SK-N-SH (cell line): Measurements from ENCODE around the gene MACROD2. TPM values are rescaled to one million over a fixed set of nuclear protein-coding genes. Genes with fewer than 3 reads are reported as not detected.

Source experiments
- CTCF ChIA-PET: fragments of 300-600, 350-600 bp; formaldehyde crosslinking; extraction: SDS; loops from one replicate; lab custom pipeline; 2021; lab: Yijun Ruan, JAX
- POLR2A ChIA-PET: fragments of 350-600 bp; sonication (Branson Sonifier 250); formaldehyde crosslinking; extraction: SDS; loops from one replicate; lab custom pipeline; 2020; ENCODE audit warnings: antibody characterized with exemption, inconsistent platforms; lab: Yijun Ruan, JAX
- DNase-seq: peaks from one replicate; pipeline ENCODE4 v3.0.0; 2012
- H2AFZ ChIP-seq: fragments of 200-600 bp; sonication (generic); 2 replicates; pipeline ENCODE4 v1.8.1; 2016; ENCODE audit warnings: antibody characterized with exemption, mild to moderate bottlenecking, low read depth
- H3F3A ChIP-seq: fragments of 200-600 bp; sonication (generic); replicated peaks from 2 replicates; pipeline ENCODE3; 2016; ENCODE audit warnings: antibody characterized with exemption, mild to moderate bottlenecking; ENCODE audit not compliant: insufficient read depth
- H3K27ac ChIP-seq, 2 experiments: fragments of 200-500 bp in 1 of 2; fragments of 200-600 bp in 1 of 2; sonication (Bioruptor generic) in 1 of 2; sonication (generic), shearing (Covaris generic) in 1 of 2; 2 replicates each; pipeline versions ENCODE4 v1.5.1 to v1.6.1; 2014 to 2016; ENCODE audit warnings: low read depth in 2 of 2, inconsistent platforms in 1 of 2, low read length in 1 of 2, mild to moderate bottlenecking in 1 of 2, mixed read lengths in 1 of 2
- H3K27me3 ChIP-seq: fragments of 200-600 bp; sonication (generic), shearing (Covaris generic); 2 replicates; pipeline ENCODE4 v1.6.1; 2016; ENCODE audit warnings: mixed run types; ENCODE audit not compliant: insufficient read depth
- H3K36me3 ChIP-seq, 2 experiments: fragments of 200-500 bp in 1 of 2; fragments of 200-600 bp in 1 of 2; sonication (Bioruptor generic) in 1 of 2; sonication (generic) in 1 of 2; replicated peaks in 1 of 2; 2 replicates each; pipeline versions ENCODE3 to v1.5.1; 2014 to 2016; ENCODE audit warnings: low read length in 1 of 2, mild to moderate bottlenecking in 1 of 2; ENCODE audit not compliant: insufficient read depth in 2 of 2, control insufficient read depth in 1 of 2
- H3K4me1 ChIP-seq, 2 experiments: fragments of 200-500 bp in 1 of 2; fragments of 200-600 bp in 1 of 2; sonication (Bioruptor generic) in 1 of 2; sonication (generic), shearing (Covaris generic) in 1 of 2; 2 replicates each; pipeline versions ENCODE4 v1.5.1 to v1.6.1; 2014 to 2016; ENCODE audit warnings: low read depth in 1 of 2, low read length in 1 of 2, mixed run types in 1 of 2; ENCODE audit not compliant: insufficient read depth in 2 of 2, control insufficient read depth in 1 of 2
- H3K4me2 ChIP-seq: fragments of 200-600 bp; sonication (generic), shearing (Covaris generic); 2 replicates; pipeline ENCODE4 v1.6.1; 2017; ENCODE audit warnings: mixed run types
- H3K4me3 ChIP-seq, 2 experiments: fragments of 200-500 bp in 1 of 2; fragments of 200-600 bp in 1 of 2; sonication (Bioruptor generic) in 1 of 2; sonication (generic), shearing (Covaris generic) in 1 of 2; 2 replicates each; pipeline versions ENCODE4 v1.5.1 to v1.8.1; 2014 to 2016; ENCODE audit warnings: low read depth in 2 of 2, inconsistent platforms in 1 of 2, low read length in 1 of 2, mild to moderate bottlenecking in 1 of 2, mixed read lengths in 1 of 2, moderate library complexity in 1 of 2
- H3K79me2 ChIP-seq: fragments of 200-600 bp; sonication (generic); 2 replicates; pipeline ENCODE4 v1.8.1; 2017; ENCODE audit warnings: mild to moderate bottlenecking; ENCODE audit not compliant: insufficient read depth
- H3K9ac ChIP-seq: fragments of 200-600 bp; sonication (generic); 2 replicates; pipeline ENCODE4 v1.6.1; 2017; ENCODE audit warnings: mixed run types
- H3K9me2 ChIP-seq: fragments of 200-600 bp; sonication (generic); 2 replicates; pipeline ENCODE4 v1.6.1; 2017; ENCODE audit warnings: mixed run types
- H3K9me3 ChIP-seq: fragments of 200-600 bp; sonication (generic); 2 replicates; pipeline ENCODE4 v1.6.1; 2017; ENCODE audit warnings: mixed run types, mild to moderate bottlenecking, moderate library complexity
- H4K20me1 ChIP-seq: fragments of 200-600 bp; sonication (generic); 2 replicates; pipeline ENCODE4 v1.6.1; 2017; ENCODE audit warnings: mild to moderate bottlenecking, mixed run types; ENCODE audit not compliant: insufficient read depth
- CTCF ChIP-seq: fragments of 200-600 bp; sonication (generic); IDR thresholded peaks from 2 replicates; pipeline ENCODE4 v1.6.1; 2017; ENCODE audit warnings: antibody characterized with exemption, mild to moderate bottlenecking, moderate library complexity
- ELF1 ChIP-seq: IDR thresholded peaks from 2 replicates; pipeline ENCODE4 v1.4.0; 2012
- EZH2phosphoT487 ChIP-seq: fragments of 200-600 bp; sonication (generic); IDR thresholded peaks from 2 replicates; pipeline ENCODE4 v1.6.1; 2017; ENCODE audit warnings: low read depth, mixed run types, mild to moderate bottlenecking, antibody characterized with exemption, moderate library complexity, borderline replicate concordance
- FOXM1 ChIP-seq: IDR thresholded peaks from 2 replicates; pipeline ENCODE4 v1.4.0; 2012; ENCODE audit warnings: low read depth, mild to moderate bottlenecking
- GATA2 ChIP-seq: sonication (generic); formaldehyde crosslinking; IDR thresholded peaks from 2 replicates; pipeline ENCODE4 v1.5.0; 2020; ENCODE audit warnings: mild to moderate bottlenecking, missing genetic modification reagents
- JUND ChIP-seq: IDR thresholded peaks from 2 replicates; pipeline ENCODE4 v1.4.0; 2012
- MAX ChIP-seq: IDR thresholded peaks from 2 replicates; pipeline ENCODE4 v1.4.0; 2012; ENCODE audit warnings: low read depth
- MEF2A ChIP-seq: IDR thresholded peaks from 2 replicates; pipeline ENCODE4 v1.4.0; 2012; ENCODE audit warnings: low read depth, borderline replicate concordance
- MXI1 ChIP-seq: IDR thresholded peaks from 2 replicates; pipeline ENCODE4 v1.6.1; 2012; ENCODE audit warnings: mild to moderate bottlenecking, low read depth, low read length, improper control_type of control experiment
- NFIC ChIP-seq: IDR thresholded peaks from 2 replicates; pipeline ENCODE4 v1.4.0; 2012; ENCODE audit warnings: borderline replicate concordance
- RCOR1 ChIP-seq: fragments of 150-350 bp; IDR thresholded peaks from 2 replicates; pipeline ENCODE4 v1.6.1; 2017; ENCODE audit warnings: antibody characterized with exemption, low read length
- RXRA ChIP-seq: IDR thresholded peaks from 2 replicates; pipeline ENCODE4 v1.4.0; 2012; ENCODE audit warnings: low read depth, mild to moderate bottlenecking, borderline replicate concordance
- USF1 ChIP-seq: IDR thresholded peaks from 2 replicates; pipeline ENCODE4 v1.4.0; 2012; ENCODE audit warnings: low read depth, borderline replicate concordance
- USF2 ChIP-seq: fragments of 150-350 bp; IDR thresholded peaks from 2 replicates; pipeline ENCODE4 v1.6.1; 2017; ENCODE audit warnings: antibody characterized with exemption, low read length, low read depth, borderline replicate concordance
- ZBTB33 ChIP-seq: IDR thresholded peaks from 2 replicates; pipeline ENCODE4 v1.4.0; 2012; ENCODE audit warnings: low read depth, borderline replicate concordance
- WGBS: methylation state at CpG from one replicate; pipeline ENCODE4 v1.1.6; 2017; ENCODE audit warnings: low lambda C conversion rate; 5-methylcytosine and 5-hydroxymethylcytosine counted together
- polyA plus RNA-seq, 3 experiments: library from polyadenylated mRNA; depleted of rRNA; stranded (reverse); fragments of >200 nt; gene quantifications; 2 replicates each; pipeline ENCODE4 v1.2.3, GENCODE V29; 2012

The MACROD2 gene
- polyA plus RNA-seq, 1 of the 3 experiments (the other 2 are of a cell fraction) = 0.33 TPM

GRCh38 chr20:15158533-15158932 lies 1163.2 kb downstream of the MACROD2 start:
- no peak overlapping the region for H3K4me3 ChIP-seq
- ChIA-PET POLR2A (no interaction called here), CTCF (interaction anchor here (1.4 kb wide), 1 partner anchor 79 kb away, joined by 4 read pairs; no protein-coding TSS in a partner anchor)
- H3K9me3 ChIP-seq = no peaks in the 10 kb centered on the region
- H3K27ac ChIP-seq = no peak overlapping the region
- no peaks in the 10 kb centered on the region for H3F3A ChIP-seq
- no peak for DNase-seq
- 43% methylated on average over 2 of the region's 2 CpGs for WGBS
- H3K9me2 ChIP-seq = no peaks in the 10 kb centered on the region
- H3K4me2 ChIP-seq = no peak overlapping the region
- H3K27me3 ChIP-seq = no peaks in the 10 kb centered on the region
- no peak overlapping the region for H3K9ac ChIP-seq
- H2AFZ ChIP-seq = no peak overlapping the region
- H4K20me1 ChIP-seq = no peaks in the 10 kb centered on the region
- H3K4me1 ChIP-seq = no peaks in the 10 kb centered on the region
- no peaks in the 10 kb centered on the region for H3K36me3 ChIP-seq
- H3K79me2 ChIP-seq = no peaks in the 10 kb centered on the region
- TF ChIP-seq RXRA (no peak), MXI1 (no peak), CTCF (no peak), ZBTB33 (no peak), MEF2A (no peak), EZH2phosphoT487 (no peak), NFIC (no peak), FOXM1 (no peak), ELF1 (no peak), MAX (no peak), RCOR1 (no peak), USF1 (no peak), GATA2 (CRISPR knock-in tag) (no peak), USF2 (no peak), JUND (no peak)
